ENCODE results near the gene STAT5A.
"Not testable (repeated sequence)": the region's sequence is repeated elsewhere in the genome, so short reads cannot be mapped to it uniquely, and the experiment has no call there.

STAT5A gene

GRCh38 chr17:42342242-42343008 is 54.1 kb downstream of the STAT5A start:
- Histone ChIP-seq H3K9ac (ENCODE audit: low read depth in 1 of 2, low read length in 2 of 2) (no peak overlapping the region), H3K27ac (ENCODE audit: low read depth, low read length) (no peak overlapping the region)

GRCh38 chr17:42345396-42346073 is 57.2 kb downstream of the STAT5A start:
- H3K36me3 ChIP-seq (ENCODE audit: control insufficient read depth in 1 of 2, insufficient read depth in 2 of 2, low read length in 2 of 2), result peaks cover 31 to 53% of the 10 kb centered on the region in 2 donors
- no peak overlapping the region for H3K27ac ChIP-seq (ENCODE audit: low read depth, low read length)
- H3K9me3 ChIP-seq (ENCODE audit: control insufficient read depth in 1 of 2, low read length in 2 of 2), result no peaks in the 10 kb centered on the region
- H3K4me1 ChIP-seq (ENCODE audit: control insufficient read depth in 1 of 2, insufficient read depth in 2 of 2, low read length in 2 of 2), result peaks cover 0 to 7% of the 10 kb centered on the region in 2 donors
- no peak overlapping the region for H3K4me3 ChIP-seq (ENCODE audit: low read depth in 1 of 2, low read length in 2 of 2)
- no peaks in the 10 kb centered on the region for H3K27me3 ChIP-seq (ENCODE audit: control insufficient read depth in 1 of 2, insufficient read depth in 2 of 2, low read length in 2 of 2)
- no peak overlapping the region for H3K9ac ChIP-seq (ENCODE audit: low read depth in 1 of 2, low read length in 2 of 2)

More at GRCh38 chr17:42342242-42343008, 54.1 kb downstream of the STAT5A start:
- peaks cover 0 to 5% of the 10 kb centered on the region in 2 donors for H3K4me1 ChIP-seq (ENCODE audit: control insufficient read depth in 1 of 2, insufficient read depth in 2 of 2, low read length in 2 of 2)
- H3K9me3 ChIP-seq (ENCODE audit: control insufficient read depth in 1 of 2, low read length in 2 of 2), result no peaks in the 10 kb centered on the region
- H3K36me3 ChIP-seq (ENCODE audit: control insufficient read depth in 1 of 2, insufficient read depth in 2 of 2, low read length in 2 of 2), result peaks cover 37 to 64% of the 10 kb centered on the region in 2 donors
- H3K27me3 ChIP-seq (ENCODE audit: control insufficient read depth in 1 of 2, insufficient read depth in 2 of 2, low read length in 2 of 2), result no peaks in the 10 kb centered on the region
- H3K4me3 ChIP-seq (ENCODE audit: low read depth in 1 of 2, low read length in 2 of 2), result no peak overlapping the region

DNA sequence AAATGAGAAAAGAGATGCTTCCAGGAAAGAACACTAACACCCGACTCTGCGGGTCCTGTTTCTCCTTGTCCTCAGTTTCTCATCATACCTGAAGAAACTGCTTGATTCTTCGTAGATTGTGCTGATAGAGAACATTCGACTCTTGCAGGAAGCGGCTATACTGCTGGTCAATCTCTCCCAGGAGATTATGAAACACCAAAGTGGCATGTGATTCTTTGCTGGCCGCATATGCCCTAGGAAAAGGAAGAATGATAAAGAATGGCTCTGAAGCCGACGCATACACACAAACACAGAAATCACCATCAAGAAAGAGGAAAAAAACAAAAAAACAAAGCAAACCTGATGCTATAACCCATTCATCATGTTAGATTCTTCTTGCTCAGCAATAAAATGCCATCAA is 58.2 kb downstream of the STAT5A start:
- no peak overlapping the region for H3K27ac ChIP-seq (ENCODE audit: low read depth, low read length)
- no peak overlapping the region for H3K9ac ChIP-seq (ENCODE audit: low read depth in 1 of 2, low read length in 2 of 2)
- peaks cover 0 to 7% of the 10 kb centered on the region in 2 donors for H3K4me1 ChIP-seq (ENCODE audit: control insufficient read depth in 1 of 2, insufficient read depth in 2 of 2, low read length in 2 of 2)
- H3K36me3 ChIP-seq (ENCODE audit: control insufficient read depth in 1 of 2, insufficient read depth in 2 of 2, low read length in 2 of 2), result peaks cover 29 to 43% of the 10 kb centered on the region in 2 donors
- no peaks in the 10 kb centered on the region for H3K9me3 ChIP-seq (ENCODE audit: control insufficient read depth in 1 of 2, low read length in 2 of 2)
- no peaks in the 10 kb centered on the region for H3K27me3 ChIP-seq (ENCODE audit: control insufficient read depth in 1 of 2, insufficient read depth in 2 of 2, low read length in 2 of 2)
- H3K4me3 ChIP-seq (ENCODE audit: low read depth in 1 of 2, low read length in 2 of 2), result no peak overlapping the region

DNA sequence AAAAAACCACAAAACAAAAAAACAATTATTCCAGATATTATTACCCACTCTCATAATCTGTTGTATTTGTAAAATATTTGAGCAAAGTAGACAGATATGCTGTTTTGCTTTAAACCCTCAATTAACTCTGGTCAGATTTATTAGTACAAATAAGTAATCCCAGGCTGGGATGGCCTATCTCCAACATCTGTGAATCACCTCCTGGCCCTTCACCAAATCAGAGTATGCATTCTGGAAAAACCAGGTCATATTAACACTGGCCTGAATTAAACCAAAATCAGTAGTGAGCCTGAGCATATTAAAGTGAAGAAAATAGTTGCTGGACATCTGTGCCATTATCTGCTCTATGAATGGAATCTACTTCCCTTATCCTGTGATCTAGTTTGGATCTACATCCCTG is 58.9 kb downstream of the STAT5A start:
- no peak overlapping the region for H3K4me3 ChIP-seq (ENCODE audit: low read depth in 1 of 2, low read length in 2 of 2)
- no peaks in the 10 kb centered on the region for H3K9me3 ChIP-seq (ENCODE audit: control insufficient read depth in 1 of 2, low read length in 2 of 2)
- H3K4me1 ChIP-seq (ENCODE audit: control insufficient read depth in 1 of 2, insufficient read depth in 2 of 2, low read length in 2 of 2), result peaks cover 0 to 7% of the 10 kb centered on the region in 2 donors
- no peaks in the 10 kb centered on the region for H3K27me3 ChIP-seq (ENCODE audit: control insufficient read depth in 1 of 2, insufficient read depth in 2 of 2, low read length in 2 of 2)
- no peak overlapping the region for H3K9ac ChIP-seq (ENCODE audit: low read depth in 1 of 2, low read length in 2 of 2)
- H3K27ac ChIP-seq (ENCODE audit: low read depth, low read length), result no peak overlapping the region
- peaks cover 22 to 36% of the 10 kb centered on the region in 2 donors for H3K36me3 ChIP-seq (ENCODE audit: control insufficient read depth in 1 of 2, insufficient read depth in 2 of 2, low read length in 2 of 2)

DNA sequence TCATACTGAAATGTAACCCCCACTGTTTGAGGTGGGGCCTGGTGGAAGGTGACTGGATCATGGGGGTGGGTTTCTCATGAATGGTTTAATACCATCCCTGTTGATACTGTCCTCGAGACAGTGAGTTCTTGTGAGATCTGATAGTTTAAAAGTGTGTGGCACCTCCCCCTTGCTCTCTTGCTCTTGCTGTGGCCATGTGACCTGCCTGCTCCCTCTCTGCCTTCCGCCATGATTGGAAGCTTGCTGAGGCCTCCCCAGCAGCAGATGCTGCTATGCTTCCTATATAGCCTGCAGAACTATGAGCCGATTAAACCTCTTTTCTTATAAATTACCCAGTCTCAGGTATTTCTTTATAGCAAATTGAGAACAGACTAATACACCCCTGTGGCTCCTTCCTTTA is 59.3 kb downstream of the STAT5A start:
- peak overlapping the region; percentile 8 for H3K27ac ChIP-seq (ENCODE audit: low read depth, low read length)
- no peak overlapping the region for H3K9ac ChIP-seq (ENCODE audit: low read depth in 1 of 2, low read length in 2 of 2)
- H3K9me3 ChIP-seq (ENCODE audit: control insufficient read depth in 1 of 2, low read length in 2 of 2), result no peaks in the 10 kb centered on the region
- H3K4me3 ChIP-seq (ENCODE audit: low read depth in 1 of 2, low read length in 2 of 2), result no peak overlapping the region
- H3K36me3 ChIP-seq (ENCODE audit: control insufficient read depth in 1 of 2, insufficient read depth in 2 of 2, low read length in 2 of 2), result peaks cover 18 to 33% of the 10 kb centered on the region in 2 donors
- no peaks in the 10 kb centered on the region for H3K27me3 ChIP-seq (ENCODE audit: control insufficient read depth in 1 of 2, insufficient read depth in 2 of 2, low read length in 2 of 2)
- H3K4me1 ChIP-seq (ENCODE audit: control insufficient read depth in 1 of 2, insufficient read depth in 2 of 2, low read length in 2 of 2), result peaks cover 0 to 7% of the 10 kb centered on the region in 2 donors

DNA sequence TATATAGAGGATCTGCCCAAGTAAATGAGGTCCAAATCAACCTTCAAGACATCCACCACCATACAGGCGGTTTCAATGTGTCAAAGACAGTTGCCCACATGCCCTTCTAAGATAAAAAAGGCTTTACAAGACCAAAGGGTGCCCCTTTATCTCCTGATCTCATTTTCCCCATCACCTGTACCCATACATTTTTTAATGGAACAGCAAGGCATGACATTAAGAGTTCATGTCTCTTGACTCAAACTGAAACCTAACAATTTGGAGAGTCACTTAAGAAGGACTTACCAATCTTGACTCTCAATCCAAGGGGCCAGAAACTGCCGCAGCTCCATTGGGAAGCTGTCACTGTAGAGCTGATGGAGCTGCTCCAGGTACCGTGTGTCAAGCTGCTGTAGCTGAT is 59.8 kb downstream of the STAT5A start:
- H3K4me3 ChIP-seq (ENCODE audit: low read depth in 1 of 2, low read length in 2 of 2), result no peak overlapping the region
- H3K36me3 ChIP-seq (ENCODE audit: control insufficient read depth in 1 of 2, insufficient read depth in 2 of 2, low read length in 2 of 2), result peaks cover 17 to 31% of the 10 kb centered on the region in 2 donors
- H3K9me3 ChIP-seq (ENCODE audit: control insufficient read depth in 1 of 2, low read length in 2 of 2), result no peaks in the 10 kb centered on the region
- no peak overlapping the region for H3K9ac ChIP-seq (ENCODE audit: low read depth in 1 of 2, low read length in 2 of 2)
- H3K27ac ChIP-seq (ENCODE audit: low read depth, low read length), result no peak overlapping the region
- no peaks in the 10 kb centered on the region for H3K27me3 ChIP-seq (ENCODE audit: control insufficient read depth in 1 of 2, insufficient read depth in 2 of 2, low read length in 2 of 2)
- H3K4me1 ChIP-seq (ENCODE audit: control insufficient read depth in 1 of 2, insufficient read depth in 2 of 2, low read length in 2 of 2), result peaks cover 0 to 7% of the 10 kb centered on the region in 2 donors

GRCh38 chr17:42354956-42355843 is 66.9 kb downstream of the STAT5A start:
- Histone ChIP-seq H3K36me3 (ENCODE audit: control insufficient read depth in 1 of 2, insufficient read depth in 2 of 2, low read length in 2 of 2) (no peaks in the 10 kb centered on the region), H3K27me3 (ENCODE audit: control insufficient read depth in 1 of 2, insufficient read depth in 2 of 2, low read length in 2 of 2) (no peaks in the 10 kb centered on the region), H3K9ac (ENCODE audit: low read depth in 1 of 2, low read length in 2 of 2) (no peak overlapping the region), H3K27ac (ENCODE audit: low read depth, low read length) (no peak overlapping the region), H3K9me3 (ENCODE audit: control insufficient read depth in 1 of 2, low read length in 2 of 2) (no peaks in the 10 kb centered on the region), H3K4me1 (ENCODE audit: control insufficient read depth in 1 of 2, insufficient read depth in 2 of 2, low read length in 2 of 2) (peaks cover 0 to 3% of the 10 kb centered on the region in 2 donors), H3K4me3 (ENCODE audit: low read depth in 1 of 2, low read length in 2 of 2) (no peak overlapping the region)

DNA sequence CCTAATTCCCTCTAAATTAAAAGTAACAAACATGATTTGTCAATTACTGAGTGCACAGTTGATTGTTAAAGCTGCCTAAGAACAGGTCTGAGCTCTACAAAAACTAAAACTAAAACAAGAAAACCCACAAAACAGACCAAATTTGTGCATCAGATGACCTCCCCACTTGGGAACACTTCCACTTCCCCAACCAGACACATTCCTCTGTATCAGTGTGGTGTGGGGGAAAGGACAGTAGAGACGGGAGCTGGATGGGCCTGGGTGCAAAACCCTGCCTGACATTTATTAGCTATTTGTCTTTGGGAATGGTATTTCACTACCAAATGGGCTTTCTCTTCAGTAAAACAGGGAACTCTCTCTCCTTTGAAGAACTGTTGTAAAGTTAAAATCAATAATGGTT is 70.1 kb downstream of the STAT5A start:
- H3K27ac ChIP-seq (ENCODE audit: low read depth, low read length), result no peak overlapping the region
- no peak overlapping the region for H3K9ac ChIP-seq (ENCODE audit: low read depth in 1 of 2, low read length in 2 of 2)
- no peaks in the 10 kb centered on the region for H3K9me3 ChIP-seq (ENCODE audit: control insufficient read depth in 1 of 2, low read length in 2 of 2)
- no peaks in the 10 kb centered on the region for H3K36me3 ChIP-seq (ENCODE audit: control insufficient read depth in 1 of 2, insufficient read depth in 2 of 2, low read length in 2 of 2)
- peaks cover 13 to 19% of the 10 kb centered on the region in 2 donors for H3K4me1 ChIP-seq (ENCODE audit: control insufficient read depth in 1 of 2, insufficient read depth in 2 of 2, low read length in 2 of 2)
- H3K27me3 ChIP-seq (ENCODE audit: control insufficient read depth in 1 of 2, insufficient read depth in 2 of 2, low read length in 2 of 2), result no peaks in the 10 kb centered on the region
- no peak overlapping the region for H3K4me3 ChIP-seq (ENCODE audit: low read depth in 1 of 2, low read length in 2 of 2)

- no peaks in the 10 kb centered on the region for H3K9me3 ChIP-seq (ENCODE audit: control insufficient read depth in 1 of 2, low read length in 2 of 2)
- no peak overlapping the region for H3K4me3 ChIP-seq (ENCODE audit: low read depth in 1 of 2, low read length in 2 of 2)
- H3K27ac ChIP-seq (ENCODE audit: low read depth, low read length), result no peak overlapping the region
- H3K36me3 ChIP-seq (ENCODE audit: control insufficient read depth in 1 of 2, insufficient read depth in 2 of 2, low read length in 2 of 2), result no peaks in the 10 kb centered on the region
- H3K27me3 ChIP-seq (ENCODE audit: control insufficient read depth in 1 of 2, insufficient read depth in 2 of 2, low read length in 2 of 2), result no peaks in the 10 kb centered on the region
- H3K4me1 ChIP-seq (ENCODE audit: control insufficient read depth in 1 of 2, insufficient read depth in 2 of 2, low read length in 2 of 2), result peaks cover 13 to 26% of the 10 kb centered on the region in 2 donors
- H3K9ac ChIP-seq (ENCODE audit: low read depth in 1 of 2, low read length in 2 of 2), result no peak overlapping the region
Measured at GRCh38 chr17:42359133-42359532, 70.8 kb downstream of the STAT5A start.

DNA sequence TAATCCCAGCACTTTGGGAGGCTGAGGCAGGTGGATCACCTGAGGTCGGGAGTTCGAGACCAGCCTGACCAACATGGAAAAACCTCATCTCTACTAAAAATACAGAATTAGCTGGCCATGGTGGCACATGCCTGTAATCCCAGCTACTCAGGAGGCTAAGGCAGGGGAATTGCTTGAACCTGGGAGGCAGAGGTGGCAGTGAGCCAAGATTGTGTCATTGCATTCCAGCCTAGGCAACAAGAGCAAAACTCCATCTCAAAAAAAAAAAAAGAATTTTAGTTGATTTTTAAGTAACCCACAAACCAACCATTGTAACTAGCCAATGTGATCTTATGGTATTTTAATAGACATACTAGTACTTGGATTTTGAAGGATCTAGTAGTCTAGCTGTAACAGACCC is 72.1 kb downstream of the STAT5A start:
- not testable (repeated sequence) for H3K27ac ChIP-seq (ENCODE audit: low read depth, low read length)

More for the DNA sequence above, 72.1 kb downstream of the STAT5A start:
- not testable (repeated sequence) for H3K4me3 ChIP-seq (ENCODE audit: low read depth in 1 of 2, low read length in 2 of 2); H3K36me3 ChIP-seq (ENCODE audit: control insufficient read depth in 1 of 2, insufficient read depth in 2 of 2, low read length in 2 of 2); H3K9ac ChIP-seq (ENCODE audit: low read depth in 1 of 2, low read length in 2 of 2); H3K27me3 ChIP-seq (ENCODE audit: control insufficient read depth in 1 of 2, insufficient read depth in 2 of 2, low read length in 2 of 2); H3K9me3 ChIP-seq (ENCODE audit: control insufficient read depth in 1 of 2, low read length in 2 of 2)
- peaks cover 13 to 27% of the 10 kb centered on the region in 2 donors for H3K4me1 ChIP-seq (ENCODE audit: control insufficient read depth in 1 of 2, insufficient read depth in 2 of 2, low read length in 2 of 2)
